Esophagus muscularis mucosa (tissue), 4 donors: Measurements from ENCODE around the gene MICAL3. TPM values are rescaled to one million over a fixed set of nuclear protein-coding genes. Genes with fewer than 3 reads are reported as not detected.

Experiments
- DNase-seq: peaks from one replicate; pipeline ENCODE4 v3.0.0-alpha.2; 2017; ENCODE audit errors: extremely low spot score
- H3K27ac ChIP-seq, 4 donors: fragments of 200-600 bp; sonication (generic); replicated peaks in 1 of 4; 1 replicate in 3 of 4; 2 replicates in 1 of 4; pipeline ENCODE4 v1.5.1; 2016 to 2019; ENCODE audit warnings: mild to moderate bottlenecking in 1 of 4
- H3K27me3 ChIP-seq, 4 donors: fragments of 200-600 bp; sonication (generic); one replicate each; pipeline versions ENCODE4 v1.5.1 to v1.6.0; 2016 to 2019
- H3K36me3 ChIP-seq, 4 donors: fragments of 200-600 bp; sonication (generic); one replicate each; pipeline ENCODE4 v1.5.1; 2016 to 2019
- H3K4me1 ChIP-seq, 4 donors: fragments of 200-600 bp; sonication (generic); one replicate each; pipeline ENCODE4 v1.5.1; 2016 to 2019
- H3K4me3 ChIP-seq, 4 donors: fragments of 200-600 bp; sonication (generic); 1 replicate in 2 of 4; 2 replicates in 2 of 4; pipeline ENCODE4 v1.5.1; 2016 to 2019; ENCODE audit warnings: mild to moderate bottlenecking in 4 of 4, moderate library complexity in 1 of 4
- H3K9me3 ChIP-seq, 4 donors: fragments of 200-600 bp; sonication (generic); 1 replicate in 3 of 4; 2 replicates in 1 of 4; pipeline ENCODE4 v1.5.1; 2016 to 2019
- EP300 ChIP-seq: sonication (generic); formaldehyde crosslinking; IDR thresholded peaks from one replicate; pipeline ENCODE4 v1.6.1; 2017; ENCODE audit warnings: antibody characterized with exemption
- POLR2A ChIP-seq: fragments of 450-650 bp; IDR thresholded peaks from one replicate; pipeline ENCODE4 v1.6.1; 2017; ENCODE audit warnings: antibody characterized with exemption, moderate library complexity, mild to moderate bottlenecking, low read depth
- POLR2AphosphoS5 ChIP-seq, 2 donors: sonication (generic); formaldehyde crosslinking; IDR thresholded peaks; one replicate each; pipeline ENCODE4 v1.6.1; 2017; ENCODE audit warnings: antibody characterized with exemption in 2 of 2
- WGBS: methylation state at CpG from one replicate; pipeline ENCODE4 v1.1.5; 2018; 5-methylcytosine and 5-hydroxymethylcytosine counted together
- intact Hi-C: fragments of 100-400 bp; cut with DNase I; formaldehyde crosslinking; loops from one replicate; pipeline ENCODE4 v1.15.1; 2023
- total RNA-seq, 4 donors: library from RNA; depleted of rRNA; stranded (reverse); fragments of >200 nt; gene quantifications; one replicate each; pipeline versions ENCODE4 v1.1.0 to v1.2.1, GENCODE V29; 2016
- TF ChIP-seq, protein P1 (sequence below), 3 experiments: fragments of 200-600 bp in 2 of 3; fragments of 450-650 bp in 1 of 3; sonication (generic) in 2 of 3; IDR thresholded peaks; one replicate each; pipeline ENCODE4 v1.5.1; 2017 to 2019; ENCODE audit warnings: antibody characterized with exemption in 3 of 3, mild to moderate bottlenecking in 2 of 3, moderate library complexity in 1 of 3

MICAL3 gene
- total RNA-seq, 4 donors from 2014 or later = 35.1 to 91.8 (median 67.8) TPM

DNA sequence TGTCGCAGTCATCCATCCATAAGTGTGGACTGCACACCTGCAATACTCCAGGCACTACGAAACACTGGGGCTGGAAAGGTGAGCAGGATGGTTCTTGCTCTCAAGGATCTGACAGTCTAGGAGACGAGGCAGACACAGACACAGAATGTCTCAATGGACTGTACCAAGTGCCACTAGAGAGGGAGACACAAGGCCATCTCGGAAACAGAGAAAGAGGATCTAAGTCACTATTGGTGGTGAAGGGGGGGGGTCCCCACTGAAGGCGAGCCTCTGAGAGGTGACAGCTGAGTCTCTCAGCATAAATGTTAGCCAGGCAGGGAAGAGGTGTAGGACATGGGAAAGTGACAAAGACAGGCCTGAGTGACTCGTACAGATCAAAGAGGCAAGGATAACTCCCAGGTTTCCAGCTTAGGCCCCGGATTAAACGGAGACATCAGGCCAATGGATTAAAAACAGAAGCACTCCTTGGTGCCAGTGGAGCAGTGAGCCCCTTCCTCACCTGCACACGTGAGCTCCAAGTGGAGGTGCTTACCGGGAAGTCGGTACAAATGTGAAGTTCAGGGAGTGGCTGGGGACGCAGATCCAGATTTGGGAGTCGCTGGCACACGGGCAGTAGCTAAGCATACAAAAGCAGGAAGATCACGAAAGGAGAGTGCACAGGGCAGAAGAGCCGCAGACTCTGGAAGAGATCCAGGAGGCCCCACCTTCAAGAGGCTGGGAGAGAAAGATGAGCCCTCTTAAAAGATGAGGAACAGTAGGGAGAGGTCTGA is 117.2 kb downstream of the MICAL3 start:
- 77% methylated on average over 16 of the region's 16 CpGs for WGBS

DNA sequence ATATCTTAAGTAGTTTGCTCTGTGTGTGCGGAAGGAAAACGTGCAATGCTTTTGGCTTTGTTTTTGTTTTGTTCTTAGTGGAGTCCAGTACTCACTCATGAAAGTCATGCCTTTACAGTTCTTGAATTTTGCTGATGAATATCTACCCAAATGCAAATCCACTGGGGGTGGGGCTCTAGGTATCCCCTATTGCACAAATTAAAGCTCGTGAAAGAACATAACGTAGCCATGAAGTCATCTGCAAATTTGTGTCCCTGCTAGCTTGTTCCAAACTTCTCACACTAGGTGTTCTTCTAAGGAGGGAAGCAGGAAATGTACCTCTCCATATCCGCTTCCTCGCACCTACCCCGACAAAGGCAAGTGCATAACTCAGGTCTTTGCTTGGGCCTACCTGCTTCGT is 118.9 kb downstream of the MICAL3 start:
- Histone ChIP-seq H3K27me3 (no peaks in the 10 kb centered on the region), H3K4me1 (peaks cover 31 to 59% (median 52%) of the 10 kb centered on the region in 4 donors), H3K9me3 (no peaks in the 10 kb centered on the region), H3K27ac (no peak overlapping the region), H3K36me3 (peaks cover 6 to 54% (median 46%) of the 10 kb centered on the region in 4 donors), H3K4me3 (no peak overlapping the region)
- WGBS = 89% methylated on average over 8 of the region's 8 CpGs
- no peak for TF ChIP-seq POLR2AphosphoS5 (IDR thresholded peaks at IDR 0.05)
- TF ChIP-seq, protein P1, sequence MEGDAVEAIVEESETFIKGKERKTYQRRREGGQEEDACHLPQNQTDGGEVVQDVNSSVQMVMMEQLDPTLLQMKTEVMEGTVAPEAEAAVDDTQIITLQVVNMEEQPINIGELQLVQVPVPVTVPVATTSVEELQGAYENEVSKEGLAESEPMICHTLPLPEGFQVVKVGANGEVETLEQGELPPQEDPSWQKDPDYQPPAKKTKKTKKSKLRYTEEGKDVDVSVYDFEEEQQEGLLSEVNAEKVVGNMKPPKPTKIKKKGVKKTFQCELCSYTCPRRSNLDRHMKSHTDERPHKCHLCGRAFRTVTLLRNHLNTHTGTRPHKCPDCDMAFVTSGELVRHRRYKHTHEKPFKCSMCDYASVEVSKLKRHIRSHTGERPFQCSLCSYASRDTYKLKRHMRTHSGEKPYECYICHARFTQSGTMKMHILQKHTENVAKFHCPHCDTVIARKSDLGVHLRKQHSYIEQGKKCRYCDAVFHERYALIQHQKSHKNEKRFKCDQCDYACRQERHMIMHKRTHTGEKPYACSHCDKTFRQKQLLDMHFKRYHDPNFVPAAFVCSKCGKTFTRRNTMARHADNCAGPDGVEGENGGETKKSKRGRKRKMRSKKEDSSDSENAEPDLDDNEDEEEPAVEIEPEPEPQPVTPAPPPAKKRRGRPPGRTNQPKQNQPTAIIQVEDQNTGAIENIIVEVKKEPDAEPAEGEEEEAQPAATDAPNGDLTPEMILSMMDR (IDR thresholded peaks at IDR 0.05) = no peak
- TF ChIP-seq POLR2A = no peak
- no peak for TF ChIP-seq EP300
- intact Hi-C loops = no loop called here
- no peak for DNase-seq

More for the DNA sequence above, 117.2 kb downstream of the MICAL3 start:
- intact Hi-C loops = no loop called here
- TF ChIP-seq POLR2AphosphoS5 (IDR thresholded peaks at IDR 0.05) = no peak
- TF ChIP-seq POLR2A = no peak
- TF ChIP-seq, protein P1 (IDR thresholded peaks at IDR 0.05) = no peak
- no peak for TF ChIP-seq EP300
- no peak for DNase-seq
- no peaks in the 10 kb centered on the region for H3K27me3 ChIP-seq
- H3K36me3 ChIP-seq = peaks cover 6 to 37% (median 30%) of the 10 kb centered on the region in 4 donors
- H3K4me3 ChIP-seq = no peak overlapping the region
- H3K27ac ChIP-seq = peak overlapping the region; percentile 20 to 88 (median 56)
- H3K9me3 ChIP-seq = no peaks in the 10 kb centered on the region
- H3K4me1 ChIP-seq = peaks cover 46 to 76% (median 69%) of the 10 kb centered on the region in 4 donors

DNA sequence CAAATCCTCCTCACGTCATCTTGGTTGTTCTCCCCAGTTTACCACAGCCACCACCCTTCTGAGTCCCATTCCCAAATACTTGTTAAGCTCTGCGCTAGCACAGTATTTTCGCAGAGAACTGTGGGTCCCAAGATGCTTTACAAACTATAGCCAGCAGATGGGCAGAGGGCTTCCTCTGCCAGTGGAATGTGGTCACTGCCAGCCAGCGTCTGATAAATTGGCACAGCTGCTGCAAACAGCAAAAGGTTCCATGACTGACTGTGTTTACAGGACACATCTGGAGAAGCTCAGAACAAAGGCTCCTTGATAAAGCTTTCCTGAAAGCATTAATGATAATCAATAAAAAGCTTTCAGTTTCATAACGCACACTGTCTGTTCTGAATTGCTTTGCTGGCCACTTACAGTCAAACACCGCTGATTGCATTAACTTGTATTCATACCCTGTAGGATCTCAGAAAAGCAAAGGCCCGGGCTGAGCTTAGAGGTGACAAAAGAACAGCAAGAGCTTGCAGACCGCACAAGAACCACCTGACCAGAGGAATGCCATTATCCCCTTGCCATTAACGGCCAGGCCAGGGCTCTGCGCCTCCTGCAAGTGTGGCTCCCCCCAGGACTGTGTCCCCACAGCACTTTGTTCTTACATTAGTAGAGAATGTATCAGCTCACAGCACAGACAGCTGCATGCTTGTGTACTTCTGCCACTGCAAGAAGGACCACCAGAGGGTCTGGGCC is 120.6 kb downstream of the MICAL3 start:
- intact Hi-C loops = no loop called here

DNA sequence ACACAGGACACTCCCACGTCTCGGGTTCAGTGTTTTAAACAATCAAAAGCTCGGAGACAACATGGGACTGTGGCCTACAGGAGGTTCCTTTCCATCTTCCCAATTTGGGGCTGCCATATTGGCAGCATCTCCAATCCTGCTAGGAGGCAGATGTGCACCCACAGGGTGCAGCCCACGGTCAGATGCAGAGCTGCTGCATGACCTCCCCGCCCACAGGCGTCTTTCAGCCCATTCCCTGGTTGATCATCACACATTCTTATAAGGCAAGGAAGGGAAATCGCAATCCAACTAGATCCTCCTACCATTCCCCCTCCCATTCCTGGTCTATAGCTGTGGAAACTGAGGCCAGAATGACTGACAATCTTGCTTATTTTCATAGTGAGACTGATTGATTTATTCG is 121.4 kb downstream of the MICAL3 start:
- TF ChIP-seq, protein P1 (IDR thresholded peaks at IDR 0.05) = no peak
- TF ChIP-seq POLR2A (no peak), POLR2AphosphoS5 (IDR thresholded peaks at IDR 0.05) (no peak)
- peak overlapping the region; percentile 48 to 59 (median 56) for H3K27ac ChIP-seq
- DNase-seq = no peak
- intact Hi-C loops = no loop called here
- peaks cover 18 to 38% (median 35%) of the 10 kb centered on the region in 4 donors for H3K4me1 ChIP-seq
- WGBS = 93% methylated on average over 8 of the region's 8 CpGs
- no peak overlapping the region for H3K4me3 ChIP-seq
- H3K9me3 ChIP-seq = no peaks in the 10 kb centered on the region
- peaks cover 6 to 78% (median 68%) of the 10 kb centered on the region in 4 donors for H3K36me3 ChIP-seq
- no peaks in the 10 kb centered on the region for H3K27me3 ChIP-seq

More for the DNA sequence above, 120.6 kb downstream of the MICAL3 start:
- no peak for DNase-seq
- peaks cover 18 to 45% (median 37%) of the 10 kb centered on the region in 4 donors for H3K4me1 ChIP-seq
- TF ChIP-seq POLR2A = no peak
- TF ChIP-seq, protein P1 (IDR thresholded peaks at IDR 0.05) = peak in 1 of 3 experiments; percentile 28
- peak in 1 of 2 donors; percentile 10 for TF ChIP-seq POLR2AphosphoS5 (IDR thresholded peaks at IDR 0.05)
- H3K27ac ChIP-seq = peak overlapping the region; percentile 48 to 59 (median 56)
- H3K27me3 ChIP-seq = no peaks in the 10 kb centered on the region
- WGBS = 49% methylated on average over 7 of the region's 10 CpGs
- no peak overlapping the region for H3K4me3 ChIP-seq
- H3K36me3 ChIP-seq = peaks cover 6 to 71% (median 61%) of the 10 kb centered on the region in 4 donors
- no peaks in the 10 kb centered on the region for H3K9me3 ChIP-seq
